Measurements from ENCODE around the gene SHFL.

Gene SHFL

GRCh38 chr19:10132905-10133304 is 46.8 kb downstream of the SHFL start:
- no peak for DNase-seq (ENCODE audit: low read depth in 2 of 2)

GRCh38 chr19:10133596-10133995 is 47.5 kb downstream of the SHFL start:
- no peak for DNase-seq (ENCODE audit: low read depth in 2 of 2)

DNA sequence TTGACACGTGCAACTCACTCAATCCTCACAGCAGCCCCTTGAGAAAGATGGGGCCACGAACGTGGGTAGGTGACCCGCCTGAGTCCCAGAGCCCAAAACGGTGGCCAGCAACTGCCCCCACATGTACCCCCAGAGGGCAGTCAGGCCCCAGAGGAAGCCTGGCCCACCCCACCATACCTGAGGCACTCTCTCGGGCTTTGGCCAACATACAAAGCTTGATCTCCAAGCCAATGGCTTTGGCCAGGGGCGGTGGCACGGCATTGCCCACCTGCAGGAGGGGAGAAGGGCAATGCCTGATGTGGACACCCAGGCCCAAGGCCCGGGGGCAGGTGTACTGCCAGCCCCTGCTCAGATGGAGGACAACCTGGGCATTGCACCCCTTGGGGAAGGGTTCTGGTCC is 47.9 kb downstream of the SHFL start:
- no peak for DNase-seq (ENCODE audit: low read depth in 2 of 2)

GRCh38 chr19:10135551-10136334 is 49.6 kb downstream of the SHFL start:
- DNase-seq (ENCODE audit: low read depth in 2 of 2), result no peak

DNA sequence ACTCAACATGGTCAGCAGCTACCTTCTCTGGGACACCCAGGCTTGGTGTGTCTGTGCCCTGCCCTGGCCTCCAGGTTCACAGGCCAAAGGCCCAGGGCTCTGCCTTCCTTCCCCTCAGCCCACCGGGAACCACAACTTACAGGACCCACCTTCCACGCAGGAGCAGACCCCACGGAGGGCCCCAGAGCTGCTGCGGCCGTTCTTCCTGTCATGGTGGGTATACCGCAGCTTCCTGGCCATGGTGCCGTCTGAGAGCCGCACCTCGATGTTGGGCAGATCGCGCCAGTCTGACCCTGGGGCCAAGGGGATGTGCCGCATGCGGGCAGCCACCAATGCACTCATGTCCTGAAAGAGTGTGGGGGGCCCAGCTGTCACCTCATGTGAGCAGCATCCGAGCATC is 50.8 kb downstream of the SHFL start:
- DNase-seq (ENCODE audit: low read depth in 2 of 2), result no peak

- DNase-seq (ENCODE audit: low read depth in 2 of 2), result no peak
Observed at GRCh38 chr19:10137751-10138682, 51.9 kb downstream of the SHFL start.

DNA sequence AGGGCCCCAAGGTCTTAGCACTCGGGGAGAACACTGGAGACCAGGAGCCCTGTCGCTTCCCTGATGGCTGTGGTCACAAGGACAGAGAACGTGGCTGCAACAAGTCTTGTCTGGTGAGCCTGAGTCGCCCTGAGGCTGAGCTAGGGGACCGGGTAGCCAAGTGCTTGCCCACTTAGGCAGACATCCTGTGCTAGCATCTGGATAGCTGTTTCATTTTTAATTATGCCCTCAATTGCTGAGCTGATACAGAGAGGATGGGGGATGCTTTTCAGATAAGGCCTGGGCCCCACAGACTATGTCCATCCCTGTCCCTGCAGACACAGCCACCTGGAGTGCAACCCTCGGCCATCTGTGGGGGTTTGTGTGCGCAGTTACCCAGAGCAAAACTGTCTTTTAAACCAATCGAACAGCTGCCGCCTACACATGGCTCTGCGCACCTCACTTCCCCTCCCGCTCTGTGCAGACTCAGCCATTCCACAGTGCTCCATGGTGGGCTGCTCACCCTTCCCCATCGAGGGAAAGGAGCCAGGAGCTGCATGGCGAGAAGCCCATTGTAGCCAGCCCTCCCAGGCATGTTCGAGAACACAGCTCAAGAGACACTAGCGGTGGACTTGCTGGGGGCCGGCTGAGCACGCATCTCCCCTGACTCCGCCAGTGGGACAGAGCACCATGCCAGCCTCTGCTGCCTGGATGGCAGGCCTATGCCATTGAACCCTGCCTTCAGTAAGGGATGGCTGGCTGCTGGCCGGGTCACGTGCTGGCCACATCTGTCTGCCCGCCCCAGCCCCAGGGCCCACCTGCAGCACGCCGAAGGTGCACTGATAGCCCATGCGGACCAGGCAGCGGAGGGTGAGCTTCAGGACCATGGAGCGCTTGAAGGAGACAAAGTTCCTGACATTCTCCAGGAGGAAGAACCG is 53.0 kb downstream of the SHFL start:
- no peak for DNase-seq (ENCODE audit: low read depth in 2 of 2)

DNA sequence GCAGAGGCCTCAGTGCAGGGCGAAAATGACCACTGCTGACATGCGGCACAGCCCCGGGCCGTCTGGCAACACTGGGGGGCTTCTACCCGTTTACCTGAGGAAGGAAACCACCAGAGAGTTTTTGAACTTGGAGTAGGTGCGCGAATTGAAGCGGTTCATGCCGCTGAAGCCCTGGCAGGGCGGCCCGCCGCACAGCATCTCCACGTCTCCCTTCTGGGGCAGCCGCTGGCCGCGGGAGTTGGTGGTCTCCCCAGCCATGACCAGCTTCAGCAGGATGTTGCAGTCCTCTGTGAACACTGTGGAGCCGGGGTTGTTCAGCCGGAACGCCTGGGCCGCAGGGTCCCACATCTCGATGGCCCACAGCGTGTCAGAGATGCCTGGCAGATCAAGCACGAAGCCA is 53.8 kb downstream of the SHFL start:
- DNase-seq (ENCODE audit: low read depth in 2 of 2), result no peak

GRCh38 chr19:10141479-10141878 is 55.4 kb downstream of the SHFL start:
- DNase-seq (ENCODE audit: low read depth in 2 of 2), result no peak

GRCh38 chr19:10141973-10142372 is 55.9 kb downstream of the SHFL start:
- DNase-seq (ENCODE audit: low read depth in 2 of 2), result no peak
